GM10266 (cell line): Measurements from ENCODE around the gene NTM.

Experiments
- DNase-seq: peaks from one replicate; pipeline ENCODE4 v3.0.0; 2012; ENCODE audit errors: extremely low spot score
- TF ChIP-seq, protein P1 (sequence below): IDR thresholded peaks from 2 replicates; pipeline ENCODE4 v1.5.1; 2012; ENCODE audit warnings: mild to moderate bottlenecking, low read depth; ENCODE audit not compliant: control insufficient read depth, insufficient read depth; ENCODE audit errors: missing control alignments

Gene NTM

DNA sequence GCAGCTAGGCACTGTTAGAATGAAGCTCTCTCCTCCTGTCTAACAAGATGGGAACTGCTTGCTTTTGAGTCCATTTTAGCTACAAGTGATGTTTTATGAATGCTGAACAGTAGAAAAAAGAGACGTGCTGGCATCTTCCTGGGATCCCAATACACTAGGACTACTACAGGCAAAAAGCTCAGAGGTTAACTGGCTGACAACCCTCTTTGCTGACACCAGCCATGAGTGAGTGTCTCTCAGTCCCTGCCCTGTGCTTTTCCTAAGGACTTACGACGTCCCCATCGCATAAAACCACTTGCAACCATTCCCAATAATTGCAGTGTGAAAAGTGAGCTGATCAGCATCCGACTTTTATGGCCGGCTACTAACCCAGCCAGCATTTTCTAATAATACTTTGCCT, 213.5 kb downstream of the NTM start:
- no peak for DNase-seq
- TF ChIP-seq, protein P1, sequence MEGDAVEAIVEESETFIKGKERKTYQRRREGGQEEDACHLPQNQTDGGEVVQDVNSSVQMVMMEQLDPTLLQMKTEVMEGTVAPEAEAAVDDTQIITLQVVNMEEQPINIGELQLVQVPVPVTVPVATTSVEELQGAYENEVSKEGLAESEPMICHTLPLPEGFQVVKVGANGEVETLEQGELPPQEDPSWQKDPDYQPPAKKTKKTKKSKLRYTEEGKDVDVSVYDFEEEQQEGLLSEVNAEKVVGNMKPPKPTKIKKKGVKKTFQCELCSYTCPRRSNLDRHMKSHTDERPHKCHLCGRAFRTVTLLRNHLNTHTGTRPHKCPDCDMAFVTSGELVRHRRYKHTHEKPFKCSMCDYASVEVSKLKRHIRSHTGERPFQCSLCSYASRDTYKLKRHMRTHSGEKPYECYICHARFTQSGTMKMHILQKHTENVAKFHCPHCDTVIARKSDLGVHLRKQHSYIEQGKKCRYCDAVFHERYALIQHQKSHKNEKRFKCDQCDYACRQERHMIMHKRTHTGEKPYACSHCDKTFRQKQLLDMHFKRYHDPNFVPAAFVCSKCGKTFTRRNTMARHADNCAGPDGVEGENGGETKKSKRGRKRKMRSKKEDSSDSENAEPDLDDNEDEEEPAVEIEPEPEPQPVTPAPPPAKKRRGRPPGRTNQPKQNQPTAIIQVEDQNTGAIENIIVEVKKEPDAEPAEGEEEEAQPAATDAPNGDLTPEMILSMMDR, result no peak

DNA sequence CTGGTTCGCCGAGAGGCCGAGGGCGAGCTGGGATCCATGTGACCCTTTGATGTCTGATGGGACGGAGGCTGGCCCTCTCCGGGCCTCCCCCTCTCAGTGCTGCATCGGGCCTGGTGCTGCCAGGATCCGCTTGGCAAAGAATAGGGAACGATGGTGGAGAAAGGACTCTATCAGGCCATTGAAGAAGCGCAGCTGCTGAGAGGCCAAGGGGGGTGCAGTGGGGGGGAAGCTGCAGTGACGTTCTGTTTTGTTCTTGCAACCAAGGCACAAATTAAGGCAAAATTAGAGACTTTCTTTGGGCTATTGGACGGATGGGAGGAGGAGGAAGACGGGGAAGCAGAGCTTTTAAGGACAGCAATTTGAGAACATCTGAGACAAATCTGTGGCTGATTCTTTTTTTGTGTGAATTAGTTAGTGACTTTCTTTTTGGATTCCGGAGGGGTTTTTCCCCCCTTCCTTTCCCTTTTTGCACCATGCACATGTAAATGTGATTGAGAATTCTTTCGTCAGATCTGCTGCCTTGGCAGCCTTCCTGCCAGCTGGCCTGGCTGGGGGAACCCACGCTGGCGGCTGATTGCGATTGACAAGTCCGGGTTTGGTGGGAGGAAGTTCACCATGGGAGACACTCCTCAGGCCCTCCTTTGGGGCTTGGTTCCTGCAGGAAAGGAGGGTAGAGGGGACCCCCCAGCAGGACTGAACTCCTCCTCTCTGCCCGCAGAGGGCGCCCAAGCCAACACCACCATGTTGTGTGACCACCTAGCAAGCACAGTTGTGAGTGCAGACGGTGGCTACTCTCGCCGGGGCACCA, 214.6 kb downstream of the NTM start:
- TF ChIP-seq, protein P1, result peak; percentile 22
- no peak for DNase-seq

DNA sequence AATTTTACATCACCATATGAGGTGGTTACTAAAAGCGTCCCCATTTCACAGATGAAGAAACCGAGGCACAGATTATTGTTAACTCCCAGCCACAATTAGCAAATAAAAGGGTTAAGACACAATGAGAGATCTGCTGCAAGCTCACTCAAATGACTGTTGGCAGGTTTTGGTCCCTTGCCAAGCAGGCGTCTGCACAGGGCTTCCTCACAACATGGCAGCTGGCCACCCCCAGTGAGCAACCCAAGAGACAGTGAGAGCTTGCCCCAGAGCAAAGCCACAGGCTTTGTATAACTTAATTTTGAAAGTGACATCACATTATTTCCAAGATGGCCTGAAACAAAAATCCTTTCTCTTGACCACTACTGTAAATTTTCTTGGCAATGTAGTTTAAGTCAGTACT, 217.6 kb downstream of the NTM start:
- DNase-seq, result no peak
- TF ChIP-seq, protein P1, result no peak

DNA sequence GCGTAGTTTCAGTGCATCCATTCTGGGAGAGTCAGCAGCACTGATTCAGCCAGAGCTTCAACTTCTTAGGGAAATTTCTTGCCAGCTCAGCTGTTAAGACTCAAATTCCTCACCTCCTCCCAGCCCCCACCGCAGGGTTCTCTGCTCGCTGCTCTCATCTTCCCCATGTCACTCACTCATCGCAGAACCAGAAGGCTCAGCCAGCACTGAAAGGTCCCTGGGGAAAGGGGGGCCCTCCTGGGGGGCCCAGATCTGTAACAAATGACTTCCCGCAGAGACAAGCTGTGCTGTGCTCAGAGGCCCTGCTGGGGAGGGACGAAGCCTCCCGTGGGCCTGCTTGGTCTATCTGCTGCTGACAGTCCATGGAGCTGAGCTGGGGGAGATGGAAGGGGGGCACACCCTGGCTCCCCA, 220.6 kb downstream of the NTM start:
- TF ChIP-seq, protein P1, result no peak

DNA sequence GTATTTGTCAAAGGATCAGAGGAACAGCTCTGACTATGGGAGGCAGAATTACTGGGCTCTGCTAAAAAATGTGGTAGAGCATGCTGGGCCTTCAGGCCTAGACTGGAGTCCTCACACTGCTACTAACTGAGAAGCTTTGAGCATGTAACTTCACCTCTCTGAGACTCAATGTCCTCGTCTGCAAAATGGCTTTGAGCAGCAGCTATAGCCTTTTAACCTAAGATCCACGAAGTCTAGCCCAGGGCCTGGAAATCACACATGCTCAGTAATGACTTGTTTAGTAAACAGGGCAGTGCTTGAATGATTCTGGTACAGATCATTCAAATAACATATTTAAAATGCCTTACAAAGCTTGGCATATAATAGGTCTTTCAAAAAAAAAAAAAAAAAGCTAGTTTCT, 221.7 kb downstream of the NTM start:
- no peak for DNase-seq
- TF ChIP-seq, protein P1, result no peak

More for the DNA sequence above, 220.6 kb downstream of the NTM start:
- DNase-seq, result no peak

DNA sequence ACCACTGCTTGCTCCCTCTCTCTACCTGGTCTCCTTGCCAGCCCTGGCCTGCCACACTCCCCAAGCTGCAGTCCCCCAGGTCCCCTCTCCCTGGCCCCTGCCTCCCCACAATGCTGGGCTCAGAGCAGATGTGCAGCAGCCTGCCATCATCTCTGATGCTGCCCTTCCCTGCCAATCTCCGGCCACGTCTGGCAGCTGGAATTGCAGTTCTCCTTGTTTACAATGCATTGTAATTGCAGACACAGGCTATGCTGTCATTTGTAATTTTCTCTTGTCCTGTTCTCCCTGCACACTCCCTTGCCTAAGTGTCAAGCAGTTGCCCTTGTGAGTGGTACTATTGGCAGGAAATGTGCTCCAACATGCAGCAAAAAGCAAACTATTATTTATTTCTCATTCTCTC, 222.3 kb downstream of the NTM start:
- DNase-seq, result no peak

DNA sequence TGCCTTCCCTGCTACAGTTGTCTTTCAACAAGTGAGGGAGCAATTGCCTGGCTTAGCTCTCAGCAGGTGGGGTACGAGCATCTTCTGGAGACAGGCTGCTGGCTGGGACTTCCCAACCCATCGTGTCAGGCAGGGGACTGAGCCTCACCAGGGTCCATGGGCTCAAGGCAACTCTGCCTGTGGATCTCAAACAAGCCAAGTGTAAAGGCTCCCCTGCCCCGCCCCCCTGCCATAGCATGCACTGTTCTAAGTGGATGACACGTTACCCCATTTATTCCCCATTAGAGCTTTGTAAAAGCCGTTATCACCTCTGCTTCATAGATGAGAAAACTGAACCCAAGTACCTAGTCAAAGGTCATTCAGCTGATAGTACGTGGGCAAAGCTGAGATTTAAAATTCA, 222.9 kb downstream of the NTM start:
- no peak for DNase-seq

More for the DNA sequence above, 222.3 kb downstream of the NTM start:
- TF ChIP-seq, protein P1, result no peak

More for the DNA sequence above, 222.9 kb downstream of the NTM start:
- TF ChIP-seq, protein P1, result no peak
